Upper lobe of left lung (tissue), 6 donors: ENCODE results near the gene TBKBP1. TPM values are rescaled to one million over a fixed set of nuclear protein-coding genes. Genes with fewer than 3 reads are reported as not detected.

Experiments
- ATAC-seq, 2 donors: fragments of 200-7000 bp; cut with Tn5 transposase; one replicate each; pipeline ENCODE4 v1.9.1; 2022; ENCODE audit warnings: mild to moderate bottlenecking in 2 of 2, moderate library complexity in 2 of 2; ENCODE audit not compliant: low FRiP score in 2 of 2
- DNase-seq, 2 donors: peaks; one replicate each; pipeline ENCODE4 v3.0.0-alpha.2; 2019 to 2020
- H3K27ac ChIP-seq, 4 donors: fragments of 200-600 bp; sonication (generic); one replicate each; pipeline ENCODE4 v1.5.1; 2016 to 2019
- H3K27me3 ChIP-seq, 4 donors: fragments of 200-600 bp; sonication (generic); one replicate each; pipeline ENCODE4 v1.5.1; 2017 to 2019
- H3K36me3 ChIP-seq, 4 donors: fragments of 200-600 bp; sonication (generic); one replicate each; pipeline ENCODE4 v1.5.1; 2016 to 2019
- H3K4me1 ChIP-seq, 4 donors: fragments of 200-600 bp; sonication (generic); one replicate each; pipeline ENCODE4 v1.5.1; 2018 to 2019
- H3K4me3 ChIP-seq, 4 donors: fragments of 200-600 bp; sonication (generic); one replicate each; pipeline ENCODE4 v1.5.1; 2017 to 2019; ENCODE audit warnings: mild to moderate bottlenecking in 2 of 4, moderate library complexity in 1 of 4
- H3K9me3 ChIP-seq, 4 donors: fragments of 200-600 bp; sonication (generic); one replicate each; pipeline ENCODE4 v1.5.1; 2018 to 2019
- CTCF ChIP-seq, 6 experiments: fragments of 450-650 bp in 4 of 6; fragments of 200-600 bp in 2 of 6; sonication (generic) in 2 of 6; IDR thresholded peaks; one replicate each; pipeline ENCODE4 v1.5.1; 2016 to 2019; ENCODE audit warnings: antibody characterized with exemption in 6 of 6
- EP300 ChIP-seq, 4 donors: sonication (generic); formaldehyde crosslinking; IDR thresholded peaks; one replicate each; pipeline ENCODE4 v1.5.1; 2017; ENCODE audit warnings: antibody characterized with exemption in 4 of 4, control low read depth in 2 of 4
- POLR2A ChIP-seq, 4 donors: fragments of 450-650 bp; IDR thresholded peaks; one replicate each; pipeline ENCODE4 v1.5.1; 2016 to 2017; ENCODE audit warnings: antibody characterized with exemption in 4 of 4, mild to moderate bottlenecking in 2 of 4
- POLR2AphosphoS5 ChIP-seq, 2 donors: sonication (generic); formaldehyde crosslinking; IDR thresholded peaks; one replicate each; pipeline ENCODE4 v1.5.1; 2017; ENCODE audit warnings: antibody characterized with exemption in 2 of 2
- WGBS, 2 donors: methylation state at CpG; one replicate each; pipeline ENCODE4 v1.1.5; 2017 to 2018; 5-methylcytosine and 5-hydroxymethylcytosine counted together
- total RNA-seq, 6 donors: library from RNA; depleted of rRNA in 4 of 6; stranded (reverse); fragments of >200 nt in 4 of 6; gene quantifications; one replicate each; pipeline versions ENCODE4 v1.1.0 to v1.2.1, GENCODE V29; 2016 to 2021
- donor health status: DM: no; HTN: no; CAD: no; lungs with moderate emphysema.
- donor health status: DM: no; HTN: yes; CAD: no; lungs with severe emphysema.

TBKBP1 gene
- total RNA-seq, 6 donors from 2014 or later = 6.4 to 28.3 (median 12.8) TPM

- no peak for ATAC-seq
- Histone ChIP-seq H3K9me3 (no peaks in the 10 kb centered on the region), H3K27ac (peak overlapping the region in 1 of 4 donors; percentile 12), H3K4me1 (peaks cover 20 to 45% (median 27%) of the 10 kb centered on the region in 4 donors), H3K27me3 (no peaks in the 10 kb centered on the region), H3K4me3 (no peak overlapping the region), H3K36me3 (peaks cover 0 to 4% (median 0%) of the 10 kb centered on the region in 4 donors)
- TF ChIP-seq EP300 (IDR thresholded peaks at IDR 0.05) = no peak
- TF ChIP-seq POLR2AphosphoS5 (IDR thresholded peaks at IDR 0.05) = no peak
- TF ChIP-seq CTCF (IDR thresholded peaks at IDR 0.05) = no peak
- TF ChIP-seq POLR2A (IDR thresholded peaks at IDR 0.05) = no peak
- DNase-seq = no peak
- 45 to 61% methylated on average over 2 of the region's 2 CpGs for WGBS, 2 donors
These were observed 1.6 kb upstream of the TBKBP1 start for GRCh38 chr17:47692137-47692894.

DNA sequence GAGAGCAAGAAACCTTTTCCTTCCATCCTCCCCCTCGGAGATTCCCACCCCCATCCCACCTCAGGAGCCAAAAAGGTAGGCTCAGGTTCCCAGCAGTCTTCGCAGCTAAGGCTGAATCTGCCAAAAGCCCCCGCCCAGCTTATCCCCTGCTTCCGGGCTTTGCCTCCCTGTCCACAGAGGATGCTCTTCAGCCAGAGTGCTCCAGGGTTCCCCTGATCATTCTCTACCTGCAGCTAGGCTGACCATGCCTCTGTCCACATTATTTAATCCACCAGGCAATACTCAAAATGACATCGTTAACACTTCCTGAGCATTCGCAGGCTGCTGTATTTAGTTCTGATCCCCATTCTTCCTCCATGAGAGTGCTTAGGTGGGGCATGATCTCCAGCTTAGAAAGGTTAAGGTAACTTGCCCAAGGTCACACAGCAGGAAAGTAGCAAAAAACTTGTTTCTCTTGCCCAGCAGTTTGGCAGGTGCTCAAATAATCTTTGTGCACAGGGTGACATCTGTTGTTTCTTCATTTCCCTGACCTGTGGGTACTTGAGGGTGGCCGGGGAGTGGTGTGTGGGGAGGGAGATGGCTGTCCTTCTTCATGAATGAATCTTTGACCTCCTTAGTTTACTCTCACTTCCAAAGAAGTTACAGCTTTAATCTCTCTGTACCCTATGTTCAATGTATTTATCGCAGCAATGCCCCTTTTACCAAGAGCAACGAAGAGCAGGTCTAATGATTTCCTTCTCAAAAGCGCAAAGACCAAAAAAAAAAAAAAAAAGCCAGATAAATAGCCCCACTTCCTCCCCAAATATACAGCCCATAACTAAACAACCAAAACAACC is 848 bp upstream of the TBKBP1 start:
- DNase-seq = no peak

GRCh38 chr17:47694581-47695428 is 844 bp downstream of the TBKBP1 start:
- peak in 1 of 4 donors; percentile 31 for TF ChIP-seq POLR2A (IDR thresholded peaks at IDR 0.05)
- no peak for TF ChIP-seq CTCF (IDR thresholded peaks at IDR 0.05)
- peak; percentile 31 to 40 for TF ChIP-seq POLR2AphosphoS5 (IDR thresholded peaks at IDR 0.05)
- TF ChIP-seq EP300 (IDR thresholded peaks at IDR 0.05) = no peak
- Histone ChIP-seq H3K9me3 (no peaks in the 10 kb centered on the region), H3K4me1 (peaks cover 23 to 46% (median 28%) of the 10 kb centered on the region in 4 donors)

More for the DNA sequence above, 848 bp upstream of the TBKBP1 start:
- Histone ChIP-seq H3K27ac (peak overlapping the region; percentile 81 to 95 (median 93)), H3K36me3 (peaks cover 0 to 5% (median 0%) of the 10 kb centered on the region in 4 donors), H3K27me3 (no peaks in the 10 kb centered on the region), H3K4me3 (peak overlapping the region; percentile 52 to 99 (median 94)), H3K9me3 (no peaks in the 10 kb centered on the region), H3K4me1 (peaks cover 20 to 46% (median 27%) of the 10 kb centered on the region in 4 donors)
- no peak for ATAC-seq
- WGBS, 2 donors = 13 to 18% methylated on average over 9 to 10 of the region's 10 CpGs
- no peak for TF ChIP-seq POLR2AphosphoS5 (IDR thresholded peaks at IDR 0.05)
- TF ChIP-seq CTCF (IDR thresholded peaks at IDR 0.05) = no peak
- TF ChIP-seq EP300 (IDR thresholded peaks at IDR 0.05) = no peak
- TF ChIP-seq POLR2A (IDR thresholded peaks at IDR 0.05) = no peak

More at GRCh38 chr17:47694581-47695428, 844 bp downstream of the TBKBP1 start:
- ATAC-seq (peak; percentile 79 to 83), DNase-seq (peak; percentile 73 to 93)
- H3K27me3 ChIP-seq = no peaks in the 10 kb centered on the region
- peak overlapping the region; percentile 52 to 99 (median 94) for H3K4me3 ChIP-seq
- WGBS, 2 donors = 0 to 5% methylated on average over 14 to 40 of the region's 65 CpGs
- H3K27ac ChIP-seq = peak overlapping the region; percentile 81 to 95 (median 93)
- peaks cover 0 to 15% (median 5%) of the 10 kb centered on the region in 4 donors for H3K36me3 ChIP-seq
